ENCODE measurements around the gene LAMA2.

The LAMA2 gene

DNA sequence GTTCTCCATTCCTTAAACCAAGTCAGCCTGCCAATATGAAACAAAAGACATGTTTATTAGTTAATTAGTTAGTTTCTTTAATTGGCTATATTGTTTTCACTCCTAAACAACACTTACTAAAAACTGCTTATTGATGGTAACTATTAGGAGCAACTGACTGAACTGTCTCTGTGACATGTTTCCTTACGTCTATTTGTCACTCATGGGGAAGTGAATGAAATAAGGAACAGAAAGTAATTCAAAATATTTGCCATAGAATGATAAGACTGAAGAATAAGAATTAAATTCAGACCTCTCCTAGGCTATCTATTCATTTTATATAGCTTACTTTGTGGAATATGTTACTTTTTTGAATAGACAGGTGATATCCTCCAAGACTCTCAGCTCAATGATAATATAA is 217.2 kb downstream of the LAMA2 start:
- TF ChIP-seq, protein P1, sequence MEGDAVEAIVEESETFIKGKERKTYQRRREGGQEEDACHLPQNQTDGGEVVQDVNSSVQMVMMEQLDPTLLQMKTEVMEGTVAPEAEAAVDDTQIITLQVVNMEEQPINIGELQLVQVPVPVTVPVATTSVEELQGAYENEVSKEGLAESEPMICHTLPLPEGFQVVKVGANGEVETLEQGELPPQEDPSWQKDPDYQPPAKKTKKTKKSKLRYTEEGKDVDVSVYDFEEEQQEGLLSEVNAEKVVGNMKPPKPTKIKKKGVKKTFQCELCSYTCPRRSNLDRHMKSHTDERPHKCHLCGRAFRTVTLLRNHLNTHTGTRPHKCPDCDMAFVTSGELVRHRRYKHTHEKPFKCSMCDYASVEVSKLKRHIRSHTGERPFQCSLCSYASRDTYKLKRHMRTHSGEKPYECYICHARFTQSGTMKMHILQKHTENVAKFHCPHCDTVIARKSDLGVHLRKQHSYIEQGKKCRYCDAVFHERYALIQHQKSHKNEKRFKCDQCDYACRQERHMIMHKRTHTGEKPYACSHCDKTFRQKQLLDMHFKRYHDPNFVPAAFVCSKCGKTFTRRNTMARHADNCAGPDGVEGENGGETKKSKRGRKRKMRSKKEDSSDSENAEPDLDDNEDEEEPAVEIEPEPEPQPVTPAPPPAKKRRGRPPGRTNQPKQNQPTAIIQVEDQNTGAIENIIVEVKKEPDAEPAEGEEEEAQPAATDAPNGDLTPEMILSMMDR (IDR thresholded peaks at IDR 0.05; ENCODE audit: low read length, missing control alignments), result no peak
- DNase-seq (ENCODE audit: low read depth), result no peak
- no peak overlapping the region for H3K4me3 ChIP-seq (replicated peaks; ENCODE audit: low read depth, low read length)

DNA sequence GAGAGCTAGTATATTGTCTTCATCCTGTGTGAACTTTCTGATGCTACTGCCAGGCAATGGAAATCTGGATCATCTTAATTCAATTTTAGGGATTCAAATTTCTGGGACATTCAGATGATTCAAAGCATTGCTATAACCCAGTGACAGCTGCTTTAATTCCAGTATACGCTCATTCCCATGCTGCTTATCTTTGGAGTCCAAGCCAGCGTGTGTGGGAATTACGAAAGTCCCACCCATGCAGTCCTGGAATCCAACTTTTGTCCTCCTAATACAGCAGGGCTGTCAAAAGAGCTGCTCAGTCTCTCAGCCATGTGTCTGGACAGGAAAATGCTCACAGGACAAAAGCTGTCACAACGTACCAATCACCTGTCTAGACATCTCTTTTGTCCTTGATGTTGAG is 219.8 kb downstream of the LAMA2 start:
- peak; percentile 95 for DNase-seq (ENCODE audit: low read depth)
- TF ChIP-seq, protein P1 (IDR thresholded peaks at IDR 0.05; ENCODE audit: low read length, missing control alignments), result no peak
- no peak overlapping the region for H3K4me3 ChIP-seq (replicated peaks; ENCODE audit: low read depth, low read length)

DNA sequence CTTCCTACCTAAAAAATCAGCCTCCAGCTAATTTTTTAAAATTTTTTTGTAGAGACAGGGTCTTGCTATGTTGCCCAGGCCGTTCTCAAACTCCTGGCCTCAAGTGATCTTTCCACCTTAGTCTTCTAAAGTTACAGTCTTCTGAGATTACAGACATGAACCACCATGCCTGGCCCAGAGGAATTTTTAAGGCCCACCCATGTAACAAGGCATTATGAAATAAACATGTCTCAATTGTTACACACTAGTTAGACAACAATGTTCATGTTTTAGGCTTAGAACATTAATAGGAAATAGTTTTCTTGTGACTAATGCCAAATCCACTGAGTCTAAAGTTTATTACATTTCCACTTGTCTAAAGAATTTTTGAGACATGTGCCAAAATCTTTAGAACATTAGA is 221.2 kb downstream of the LAMA2 start:
- peak; percentile 90 for DNase-seq (ENCODE audit: low read depth)
- TF ChIP-seq, protein P1 (IDR thresholded peaks at IDR 0.05; ENCODE audit: low read length, missing control alignments), result no peak
- no peak overlapping the region for H3K4me3 ChIP-seq (replicated peaks; ENCODE audit: low read depth, low read length)

DNA sequence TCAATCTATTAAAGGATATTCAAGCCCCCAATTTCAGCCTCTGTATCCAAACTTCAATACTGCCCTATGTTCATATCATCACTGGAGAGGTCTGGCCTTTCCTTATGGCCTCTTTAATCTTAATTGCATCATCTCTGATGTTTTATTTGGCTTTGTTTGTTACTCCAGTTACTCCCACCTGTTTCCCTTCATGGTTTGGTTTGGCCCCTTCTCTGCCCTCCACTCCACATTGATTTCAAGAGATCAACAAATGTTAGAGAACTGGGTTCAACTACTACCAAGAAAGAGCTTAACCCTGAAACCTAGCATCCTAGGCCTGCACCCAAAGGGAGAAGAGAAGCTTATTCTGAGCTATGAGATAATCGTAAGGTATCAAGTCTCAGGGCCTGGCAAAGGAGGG is 221.6 kb downstream of the LAMA2 start:
- peak; percentile 73 for DNase-seq (ENCODE audit: low read depth)
- TF ChIP-seq, protein P1 (IDR thresholded peaks at IDR 0.05; ENCODE audit: low read length, missing control alignments), result no peak
- no peak overlapping the region for H3K4me3 ChIP-seq (replicated peaks; ENCODE audit: low read depth, low read length)

DNA sequence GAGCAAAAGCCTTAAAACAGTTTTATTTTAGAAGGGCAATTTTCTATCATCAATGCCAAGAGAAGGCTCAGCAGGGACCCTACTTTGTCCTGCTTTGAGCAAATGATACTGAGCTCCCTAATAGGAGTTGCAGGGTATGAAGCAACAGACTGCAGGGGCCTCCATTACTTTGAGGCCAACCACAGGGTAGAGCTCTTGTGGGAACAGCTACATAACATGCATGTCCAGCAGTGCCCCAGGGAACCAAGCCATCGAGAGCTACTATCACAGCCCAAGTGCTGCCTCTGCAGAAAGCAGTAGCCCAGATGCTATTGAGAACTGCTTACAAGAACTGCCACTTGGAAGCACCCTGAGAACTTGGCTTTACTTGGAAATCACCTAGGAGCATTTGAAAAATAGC is 222.1 kb downstream of the LAMA2 start:
- DNase-seq (ENCODE audit: low read depth), result peak; percentile 47
- no peak overlapping the region for H3K4me3 ChIP-seq (replicated peaks; ENCODE audit: low read depth, low read length)
- TF ChIP-seq, protein P1 (IDR thresholded peaks at IDR 0.05; ENCODE audit: low read length, missing control alignments), result no peak

DNA sequence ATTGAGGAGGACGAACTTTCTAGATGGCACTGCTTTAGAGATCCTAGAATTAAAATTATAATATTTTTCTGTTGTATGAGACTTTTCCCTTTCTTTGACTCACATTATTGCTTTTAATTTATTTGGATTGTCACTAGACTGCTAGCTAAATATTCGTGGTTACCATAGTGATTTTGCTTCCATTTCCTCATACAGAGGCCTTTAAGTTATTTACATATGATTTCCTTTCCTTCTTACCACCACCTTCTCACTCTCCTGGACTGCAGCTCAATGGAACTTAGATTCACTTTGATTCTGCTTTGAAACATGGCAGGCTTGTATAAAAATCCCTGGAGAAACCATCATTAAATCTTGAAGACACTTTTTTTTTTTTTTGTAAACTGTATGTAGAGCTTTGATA is 222.9 kb downstream of the LAMA2 start:
- TF ChIP-seq, protein P1 (IDR thresholded peaks at IDR 0.05; ENCODE audit: low read length, missing control alignments), result no peak
- DNase-seq (ENCODE audit: low read depth), result no peak
- H3K4me3 ChIP-seq (replicated peaks; ENCODE audit: low read depth, low read length), result no peak overlapping the region

DNA sequence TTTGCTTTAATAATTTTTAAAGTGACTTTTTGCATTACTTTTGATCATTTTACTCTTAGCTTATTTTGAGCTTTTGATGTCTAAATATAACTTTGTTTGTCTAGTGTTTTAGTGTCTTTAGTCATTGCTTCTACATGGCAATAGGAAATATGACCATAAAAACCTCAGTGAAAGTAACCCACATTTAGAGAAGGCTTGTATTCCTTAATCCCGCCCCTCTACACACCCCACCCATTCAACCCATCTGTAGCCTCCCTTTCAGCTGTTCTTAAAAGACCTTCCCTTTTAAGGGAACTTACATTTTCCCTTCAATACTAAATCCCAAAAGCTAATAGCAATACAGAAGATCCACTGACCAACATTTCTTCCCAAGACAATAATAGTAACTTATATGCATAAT is 225.4 kb downstream of the LAMA2 start:
- no peak overlapping the region for H3K4me3 ChIP-seq (replicated peaks; ENCODE audit: low read depth, low read length)
- no peak for DNase-seq (ENCODE audit: low read depth)
- TF ChIP-seq, protein P1 (IDR thresholded peaks at IDR 0.05; ENCODE audit: low read length, missing control alignments), result no peak

Data from fibroblast of pulmonary artery (primary cell).